ENCODE measurements around the gene TGFB1I1. TPM values are rescaled to one million over a fixed set of nuclear protein-coding genes. Genes with fewer than 3 reads are reported as not detected.

Gene TGFB1I1
- total and polyA plus RNA-seq, 2 of the 13 experiments (the other 11 are each of a cell fraction or from before 2014, with no cell fraction given) = 0.80 to 2.9 TPM

GRCh38 chr16:31477220-31478216 lies 5.6 kb downstream of the TGFB1I1 start (continued):
- TF ChIP-seq ZBTB49 (CRISPR knock-in tag; IDR thresholded peaks at IDR 0.05; ENCODE audit: borderline replicate concordance) (0 out of 2 replicates have a peak, but pooled peaks have one; percentile 73), SKIL (CRISPR knock-in tag; IDR thresholded peaks at IDR 0.05; ENCODE audit: borderline replicate concordance) (peak; percentile 84), ZNF839 (CRISPR knock-in tag; IDR thresholded peaks at IDR 0.05; ENCODE audit: borderline replicate concordance) (peak; percentile 91), RBM39 (IDR thresholded peaks at IDR 0.05; ENCODE audit: low read depth, low read length, poor library complexity, severe bottlenecking) (peak; percentile 13), RAD51 (IDR thresholded peaks at IDR 0.05; ENCODE audit: borderline replicate concordance) (no peak), ZSCAN31 (CRISPR knock-in tag; IDR thresholded peaks at IDR 0.05; ENCODE audit: low read depth) (no peak), MAX (IDR thresholded peaks at IDR 0.05) (peak; percentile 89), ZNF614 (CRISPR knock-in tag; IDR thresholded peaks at IDR 0.05; ENCODE audit: borderline replicate concordance) (peak; percentile 88; the same call in 1 of the 2 replicates), ATM (IDR thresholded peaks at IDR 0.05; ENCODE audit: borderline replicate concordance) (no peak), ZZZ3 (CRISPR knock-in tag; IDR thresholded peaks at IDR 0.05; ENCODE audit: borderline replicate concordance) (peak; percentile 55), SOX5 (CRISPR knock-in tag; IDR thresholded peaks at IDR 0.05; ENCODE audit: borderline replicate concordance) (peak; percentile 50), KAT7 (CRISPR knock-in tag; IDR thresholded peaks at IDR 0.05; ENCODE audit: borderline replicate concordance) (0 out of 2 replicates have a peak, but pooled peaks have one; percentile 53), FOXJ3 (CRISPR knock-in tag; IDR thresholded peaks at IDR 0.05; ENCODE audit: borderline replicate concordance) (no peak), ZNF350 (CRISPR knock-in tag; IDR thresholded peaks at IDR 0.05; ENCODE audit: borderline replicate concordance, low read depth) (peak; percentile 69; the same call in 1 of the 2 replicates), ZNF333 (CRISPR knock-in tag; IDR thresholded peaks at IDR 0.05; ENCODE audit: borderline replicate concordance) (no peak), ZNF17 (CRISPR knock-in tag; IDR thresholded peaks at IDR 0.05) (no peak), ZKSCAN5 (CRISPR knock-in tag; IDR thresholded peaks at IDR 0.05) (no peak), ZNF282 (IDR thresholded peaks at IDR 0.05; ENCODE audit: partially characterized antibody) (no peak), NR0B2 (CRISPR knock-in tag; IDR thresholded peaks at IDR 0.05) (no peak; the same call in none of the 2 replicates), SIX1 (CRISPR knock-in tag; IDR thresholded peaks at IDR 0.05; ENCODE audit: borderline replicate concordance) (no peak), FOSL1 (CRISPR knock-in tag; IDR thresholded peaks at IDR 0.05; ENCODE audit: borderline replicate concordance) (0 out of 2 replicates have a peak, but pooled peaks have one; percentile 8), FOXA1 (IDR thresholded peaks at IDR 0.05) (no peak), FOXA1 (CRISPR knock-in tag; IDR thresholded peaks at IDR 0.05) (peak; percentile 50; the same call in 1 of the 2 replicates), ZNF776 (CRISPR knock-in tag; IDR thresholded peaks at IDR 0.05) (no peak; the same call in 1 of the 2 replicates), NFATC3 (CRISPR knock-in tag; IDR thresholded peaks at IDR 0.05) (peak; percentile 28; the same call in 1 of the 2 replicates)
